GM18511 (cell line): ENCODE data around the gene NDUFA5.
"Not testable (repeated sequence)": the region's sequence is repeated elsewhere in the genome, so short reads cannot be mapped to it uniquely, and the experiment has no call there.

Experiments used
- ATAC-seq: cut with Tn5 transposase; IDR thresholded peaks from one replicate; pipeline ENCODE4 v1.9.1; 2021; ENCODE audit warnings: mild to moderate bottlenecking, moderate library complexity; ENCODE audit not compliant: unreplicated experiment

NDUFA5 gene

DNA sequence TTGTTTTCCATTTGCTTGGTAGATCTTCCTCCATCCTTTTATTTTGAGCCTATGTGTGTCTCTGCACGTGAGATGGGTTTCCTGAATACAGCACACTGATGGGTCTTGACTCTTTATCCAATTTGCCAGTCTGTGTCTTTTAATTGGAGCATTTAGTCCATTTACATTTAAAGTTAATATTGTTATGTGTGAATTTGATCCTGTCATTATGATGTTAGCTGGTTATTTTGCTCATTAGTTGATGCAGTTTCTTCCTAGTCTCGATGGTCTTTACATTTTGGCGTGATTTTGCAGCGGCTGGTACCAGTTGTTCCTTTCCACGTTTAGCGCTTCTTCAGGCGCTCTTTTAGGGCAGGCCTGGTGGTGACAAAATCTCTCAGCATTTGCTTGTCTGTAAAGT, 31.1 kb downstream of the NDUFA5 start:
- not testable (repeated sequence) for ATAC-seq

DNA sequence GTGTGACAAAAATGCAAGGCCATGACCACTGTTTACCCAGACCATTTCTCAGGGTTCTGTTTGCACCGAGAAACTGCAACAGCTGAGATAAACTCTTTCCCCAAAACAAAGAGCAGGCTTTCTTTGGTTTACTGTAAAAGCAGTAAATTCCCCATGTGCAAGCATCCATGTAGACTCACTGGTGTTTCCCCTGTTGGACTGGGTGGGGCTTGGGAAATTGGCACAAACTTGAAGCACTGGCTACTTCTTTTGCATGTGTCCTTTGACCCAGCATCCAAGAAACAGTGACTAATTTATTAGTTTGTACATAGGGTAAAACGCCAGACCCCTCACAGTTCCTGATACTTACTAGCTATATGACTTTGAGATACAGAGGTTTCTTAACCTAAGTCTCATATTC, 35.6 kb downstream of the NDUFA5 start:
- ATAC-seq = no peak

DNA sequence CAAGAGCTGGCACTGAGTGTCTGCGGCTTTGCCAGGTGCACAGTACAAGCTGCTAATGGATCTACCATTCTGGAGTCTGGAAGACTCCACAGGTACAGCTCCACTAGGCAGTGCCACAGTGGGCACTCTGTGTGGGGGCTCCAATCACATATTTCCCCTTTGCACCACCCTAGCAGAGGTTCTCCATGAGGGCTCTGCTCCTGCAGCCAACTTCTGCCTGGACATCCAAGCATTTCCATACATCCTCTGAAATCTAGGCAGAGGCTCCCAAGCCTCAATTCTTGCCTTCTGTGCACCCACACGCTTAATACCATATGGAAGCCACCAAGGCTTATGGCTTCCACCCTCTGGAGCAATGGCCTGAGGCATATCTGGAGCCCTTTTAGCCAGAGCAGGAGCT, 52.4 kb downstream of the NDUFA5 start:
- no peak for ATAC-seq

DNA sequence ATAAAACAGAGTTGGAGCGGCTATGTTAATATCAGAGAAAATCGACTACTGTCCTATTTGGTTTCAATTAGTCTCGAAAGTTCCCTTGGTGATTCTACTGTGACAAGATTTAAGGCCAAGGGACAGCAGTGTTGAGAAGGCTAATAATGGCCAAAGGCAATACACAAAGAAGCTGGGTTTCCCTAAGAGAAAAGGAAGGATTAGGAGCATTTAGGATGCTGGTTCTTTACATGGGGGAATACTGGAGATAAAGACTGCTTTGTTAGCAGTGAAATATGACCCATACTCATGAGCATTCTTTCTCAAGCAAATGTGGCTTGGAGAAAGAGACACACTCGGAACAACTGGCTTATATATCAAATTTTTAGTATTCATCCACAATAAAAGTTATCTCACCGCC, 55.4 kb downstream of the NDUFA5 start:
- ATAC-seq = no peak

DNA sequence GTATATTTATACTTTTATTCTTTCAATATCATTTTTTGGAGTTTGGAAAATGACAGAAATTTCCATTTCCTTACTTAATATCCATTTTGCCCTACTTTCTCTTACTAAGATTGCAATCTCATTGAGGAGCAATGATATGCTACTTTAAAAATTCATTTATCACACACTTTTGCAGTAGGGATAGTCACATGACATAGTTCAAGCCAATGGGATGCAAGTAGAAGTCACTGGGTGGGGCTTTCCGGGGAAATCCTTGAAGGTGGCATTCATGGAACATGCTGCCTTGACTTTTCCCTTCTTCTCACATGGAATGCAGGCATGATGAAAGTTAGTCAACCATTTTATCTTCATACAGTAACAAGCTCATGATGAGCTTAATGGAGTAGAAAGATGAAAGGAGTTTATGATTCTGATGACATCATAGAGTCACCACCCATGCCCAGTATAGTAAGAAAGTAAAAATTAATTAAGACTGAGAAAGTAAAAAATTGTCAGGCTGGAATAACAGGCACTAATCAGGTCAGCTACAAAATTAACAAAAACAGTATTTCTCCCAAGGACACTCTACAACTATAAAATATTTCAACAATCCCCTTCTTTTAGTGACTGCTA, 56.6 kb downstream of the NDUFA5 start:
- no peak for ATAC-seq

DNA sequence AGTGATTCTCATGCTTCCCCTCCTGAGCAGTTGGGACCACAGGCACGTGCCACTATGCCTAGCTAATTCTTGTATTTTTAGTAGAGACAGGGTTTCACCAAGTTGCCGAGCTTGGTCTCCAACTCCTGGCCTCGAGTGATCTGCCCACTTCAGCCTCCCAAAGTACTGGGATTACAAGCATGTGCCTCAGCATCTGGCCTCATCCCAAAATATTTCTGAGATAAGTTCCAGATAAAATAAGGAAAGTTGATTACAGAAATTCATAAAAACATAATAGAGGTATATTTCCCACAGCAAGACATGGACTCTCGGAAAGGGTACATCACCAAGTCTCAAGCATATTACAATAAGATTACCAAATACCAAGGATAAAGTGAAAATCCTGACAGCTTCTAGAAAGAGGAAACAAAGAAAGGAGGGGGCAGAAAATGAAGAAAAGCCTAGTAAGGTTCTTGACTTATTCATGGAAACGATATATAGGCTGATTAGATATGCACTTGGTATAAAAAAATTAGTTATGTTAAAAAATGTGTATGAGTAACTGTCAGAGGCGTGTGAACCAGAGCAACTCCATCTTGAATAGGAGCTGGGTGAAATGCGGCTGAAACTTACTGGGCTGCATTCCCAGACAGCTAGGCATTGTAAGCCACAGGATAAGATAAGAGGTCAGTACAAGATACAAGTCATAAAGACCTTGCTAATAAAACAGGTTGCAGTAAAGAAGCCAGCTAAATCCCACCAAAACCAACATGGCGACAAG, 58.2 kb downstream of the NDUFA5 start:
- ATAC-seq = no peak

DNA sequence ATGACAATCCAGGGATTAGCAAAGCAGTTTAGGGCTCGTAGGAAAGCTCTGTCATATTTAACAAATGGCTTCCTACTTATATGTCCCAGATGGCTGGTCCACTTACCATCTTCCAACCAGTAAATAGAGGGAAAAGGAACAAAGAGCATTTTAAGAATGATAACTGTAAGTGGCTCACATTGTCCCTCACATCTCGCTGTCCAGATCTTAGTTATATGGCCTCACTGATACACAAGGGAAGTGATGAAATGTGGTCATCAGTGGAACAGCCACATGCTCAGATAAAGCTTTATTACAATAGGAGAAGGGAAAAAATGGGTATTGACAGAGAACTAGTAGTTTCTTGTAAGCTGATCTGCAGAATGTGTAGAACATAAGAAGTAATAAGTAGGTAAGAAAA, 59.0 kb downstream of the NDUFA5 start:
- no peak for ATAC-seq

DNA sequence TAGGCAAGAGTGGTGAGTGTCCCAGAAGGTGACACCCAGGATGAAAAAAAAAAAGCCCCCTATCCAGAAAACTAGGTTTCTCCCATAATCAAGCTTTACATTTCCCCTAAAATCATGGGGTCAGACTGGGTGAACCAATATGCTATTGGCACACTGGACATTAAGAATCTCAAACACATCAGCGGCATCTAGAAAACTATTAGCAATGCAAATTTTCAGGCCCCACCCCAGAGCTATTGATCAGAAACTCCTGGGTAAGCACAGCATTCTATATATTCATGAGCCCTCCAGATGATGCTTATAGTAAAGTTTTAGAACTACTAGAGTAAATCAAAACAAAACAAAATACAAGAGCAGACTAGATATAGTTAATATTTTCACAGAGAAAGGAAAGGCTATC, 59.6 kb downstream of the NDUFA5 start:
- no peak for ATAC-seq

DNA sequence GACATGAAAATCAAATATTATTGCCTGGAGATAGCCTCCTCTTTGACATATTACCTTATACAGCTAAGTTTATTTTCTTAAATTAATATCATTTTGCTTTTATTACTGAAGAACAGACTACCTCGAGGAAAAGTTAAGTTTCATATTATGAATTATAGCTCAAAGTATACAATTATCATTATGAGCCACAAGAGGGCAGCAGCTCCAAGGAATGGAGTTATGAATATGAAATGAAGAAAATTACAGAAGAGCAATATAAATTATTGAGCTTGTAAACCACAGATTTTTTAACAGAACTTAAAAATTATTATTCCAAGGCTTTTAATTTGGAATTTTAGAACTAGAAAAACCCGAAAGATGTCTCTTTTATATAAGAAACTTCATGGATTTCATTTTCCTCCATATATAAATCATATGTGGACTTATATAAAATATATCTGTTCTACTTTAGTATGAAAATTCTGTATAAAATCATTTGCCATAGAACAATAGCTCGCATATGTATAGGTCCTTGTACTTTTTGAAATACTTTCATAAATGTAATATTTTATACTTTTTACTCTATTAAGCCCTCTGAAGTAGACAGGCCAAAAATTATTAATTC, 63.3 kb downstream of the NDUFA5 start:
- peak; percentile 67 for ATAC-seq

DNA sequence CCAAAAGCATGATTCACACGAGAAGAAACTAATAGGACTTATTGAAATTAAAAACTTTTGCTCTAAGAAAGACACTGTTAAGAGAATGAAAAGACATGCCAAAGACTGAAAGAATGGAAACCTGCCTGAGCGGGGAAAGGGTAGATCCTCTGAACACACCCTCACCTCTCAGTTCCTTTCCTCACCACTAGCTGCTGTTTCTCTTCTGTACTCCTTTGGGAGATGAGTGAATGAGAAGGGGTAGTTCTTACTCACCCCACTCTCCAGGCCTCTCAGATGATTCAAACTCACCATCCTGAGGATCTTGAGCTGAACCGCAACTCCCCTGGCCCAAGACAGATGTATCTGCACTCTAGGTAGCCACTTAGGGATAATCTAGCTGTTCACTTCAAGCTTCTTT, 65.1 kb downstream of the NDUFA5 start:
- ATAC-seq = peak; percentile 79
